ELR (cell line): Measurements from ENCODE around the gene CYP2A6.
A peak's percentile ranks its signal among the peaks of the same experiment; 100 is the strongest.

Source experiments
- DNase-seq: peaks from one replicate; pipeline ENCODE4 v3.0.0-alpha.2; 2015; ENCODE audit warnings: low read depth

CYP2A6 gene

DNA sequence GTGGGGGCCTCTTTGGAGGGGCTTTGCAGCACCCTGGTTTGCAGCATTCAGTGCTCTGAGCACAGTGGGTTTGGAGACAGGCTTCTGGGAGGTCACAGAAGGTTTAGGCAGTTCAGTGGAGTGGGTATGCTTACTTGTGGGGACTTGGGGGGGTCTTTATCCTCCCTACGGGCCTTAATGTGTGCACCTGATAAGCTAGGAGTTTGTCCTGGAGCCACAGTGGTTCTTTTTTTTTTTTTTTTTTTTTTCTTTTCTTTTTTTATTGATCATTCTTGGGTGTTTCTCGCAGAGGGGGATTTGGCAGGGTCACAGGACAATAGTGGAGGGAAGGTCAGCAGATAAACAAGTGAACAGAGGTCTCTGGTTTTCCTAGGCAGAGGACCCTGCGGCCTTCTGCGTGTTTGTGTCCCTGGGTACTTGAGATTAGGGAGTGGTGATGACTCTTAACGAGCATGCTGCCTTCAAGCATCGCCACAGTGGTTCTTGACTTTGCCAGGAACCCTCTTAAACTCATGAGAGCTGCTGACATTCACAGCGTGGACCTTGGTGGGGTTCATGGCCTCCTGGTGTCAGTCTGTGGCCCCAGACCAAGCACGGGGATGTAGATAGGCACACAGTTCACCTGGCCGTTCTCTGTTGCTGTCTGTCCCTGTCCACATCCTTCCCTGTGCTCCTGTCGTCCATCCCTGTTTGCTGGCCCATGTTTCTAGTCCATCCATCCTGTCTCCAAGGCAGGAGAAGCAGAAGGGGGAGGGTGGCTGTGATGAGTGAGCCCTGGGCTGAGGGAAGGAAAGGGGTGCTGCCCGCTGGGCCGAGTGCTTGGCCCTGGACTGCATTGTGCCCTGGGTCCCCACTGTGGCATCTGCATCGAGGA is 48.6 kb downstream of the CYP2A6 start:
- no peak for DNase-seq

DNA sequence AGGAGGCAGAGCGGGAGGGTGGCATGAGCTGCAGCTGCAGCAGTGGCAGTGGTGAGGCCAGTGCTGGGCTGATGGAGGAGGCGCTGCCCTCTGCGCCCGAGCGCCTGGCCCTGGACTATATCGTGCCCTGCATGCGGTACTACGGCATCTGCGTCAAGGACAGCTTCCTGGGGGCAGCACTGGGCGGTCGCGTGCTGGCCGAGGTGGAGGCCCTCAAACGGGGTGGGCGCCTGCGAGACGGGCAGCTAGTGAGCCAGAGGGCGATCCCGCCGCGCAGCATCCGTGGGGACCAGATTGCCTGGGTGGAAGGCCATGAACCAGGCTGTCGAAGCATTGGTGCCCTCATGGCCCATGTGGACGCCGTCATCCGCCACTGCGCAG is 49.3 kb downstream of the CYP2A6 start:
- DNase-seq = no peak

- DNase-seq = no peak
Measured at GRCh38 chr19:40800339-40800996, 49.8 kb downstream of the CYP2A6 start.

GRCh38 chr19:40799558-40800338 is 50.5 kb downstream of the CYP2A6 start:
- DNase-seq = peak; percentile 52

GRCh38 chr19:40798683-40799557 is 51.3 kb downstream of the CYP2A6 start, which contains the start of gene EGLN2:
EGLN2 (plus strand) TSS chr19:40799191; CDS start chr19:40800573, 1,382 bp downstream.
- peak; percentile 99 for DNase-seq

DNA sequence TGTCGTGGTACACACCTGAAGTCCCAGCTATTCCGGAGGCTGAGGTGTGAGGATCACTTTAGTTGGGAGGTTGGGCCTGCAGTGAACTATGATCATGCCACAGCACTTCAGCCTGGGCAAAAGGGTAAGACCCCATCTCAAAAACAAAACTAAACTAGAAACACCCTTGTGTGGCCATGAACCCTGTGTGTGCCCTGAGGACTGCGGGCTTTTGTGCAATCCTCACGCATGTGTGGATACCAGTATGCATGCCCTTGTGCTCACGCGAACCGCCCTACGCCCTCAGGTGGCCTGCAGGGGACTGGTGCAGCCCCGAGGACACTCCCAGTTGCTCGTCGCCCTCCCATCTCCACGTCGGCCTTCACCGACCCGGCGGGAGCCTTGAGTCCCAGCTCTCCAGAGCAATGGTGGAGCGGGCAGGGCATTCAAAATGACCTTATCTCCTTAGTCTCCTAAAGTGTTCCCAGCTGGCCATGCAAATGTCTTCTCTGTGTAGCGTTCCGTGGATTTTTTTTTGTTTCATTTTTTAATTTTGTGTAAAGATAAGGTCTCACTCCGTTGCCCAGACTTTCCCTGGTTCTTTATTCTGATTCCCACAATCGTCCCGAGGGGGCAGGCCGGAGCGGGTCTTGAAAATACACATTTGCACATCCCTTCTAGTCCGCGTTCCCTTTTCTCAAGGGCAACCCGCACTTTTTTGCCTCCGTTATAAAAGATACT is 52.1 kb downstream of the CYP2A6 start:
- peak; percentile 75 for DNase-seq

GRCh38 chr19:40797166-40797962 is 52.9 kb downstream of the CYP2A6 start:
- DNase-seq = no peak
